Stimulated activated CD4-positive, alpha-beta T cell treated with anti-CD3 and anti-CD28 coated beads, Interleukin-1b, Interleukin-23, amount 100 ng/mL, for 48 hours (primary cell): ENCODE measurements around the gene DOK7.
A peak's percentile ranks its signal among the peaks of the same experiment; 100 is the strongest.

Experiments used
- DNase-seq: peaks from one replicate; pipeline ENCODE4 v3.0.0-alpha.2; 2020

Gene DOK7

DNA sequence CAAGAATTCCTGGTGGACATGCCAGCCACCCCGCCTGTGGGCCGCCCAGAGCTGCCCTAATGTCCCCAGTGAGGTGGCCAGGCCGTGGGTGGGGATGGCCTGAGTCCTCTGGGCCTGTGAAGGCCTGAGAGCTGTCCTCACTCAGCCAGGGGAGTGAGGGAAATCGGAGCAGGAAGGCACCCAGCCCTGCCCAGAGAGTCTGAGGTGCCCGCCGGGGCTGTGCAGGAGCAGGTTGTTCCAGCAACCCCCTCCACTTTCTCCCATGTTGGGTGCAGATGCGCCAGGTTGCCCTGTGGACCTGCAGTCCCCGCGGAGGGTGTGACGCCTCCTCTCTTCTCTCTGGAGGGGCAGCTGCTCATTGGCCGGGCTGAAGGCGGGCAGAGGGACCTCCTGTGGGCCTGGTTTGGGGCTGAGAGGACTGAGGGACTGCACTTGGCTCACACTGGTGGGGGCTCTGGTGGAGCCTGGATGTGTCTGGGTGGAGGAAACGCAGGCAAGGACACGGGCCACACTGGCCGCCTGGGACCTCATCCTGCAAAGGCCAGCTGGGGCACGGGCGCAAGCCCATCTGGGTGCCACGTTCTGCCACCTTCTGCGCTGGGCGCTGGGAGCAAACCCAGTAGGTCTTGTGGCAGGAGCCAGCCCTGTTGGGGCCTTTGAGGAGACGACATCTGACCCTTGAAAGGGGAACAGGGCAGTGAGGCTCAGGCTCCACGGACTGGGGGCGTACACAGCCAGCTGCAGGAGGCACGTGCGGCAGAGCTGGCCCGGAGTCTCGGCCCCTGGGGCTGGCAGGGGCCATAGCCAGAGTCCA, 14.0 kb downstream of the DOK7 start:
- no peak for DNase-seq

DNA sequence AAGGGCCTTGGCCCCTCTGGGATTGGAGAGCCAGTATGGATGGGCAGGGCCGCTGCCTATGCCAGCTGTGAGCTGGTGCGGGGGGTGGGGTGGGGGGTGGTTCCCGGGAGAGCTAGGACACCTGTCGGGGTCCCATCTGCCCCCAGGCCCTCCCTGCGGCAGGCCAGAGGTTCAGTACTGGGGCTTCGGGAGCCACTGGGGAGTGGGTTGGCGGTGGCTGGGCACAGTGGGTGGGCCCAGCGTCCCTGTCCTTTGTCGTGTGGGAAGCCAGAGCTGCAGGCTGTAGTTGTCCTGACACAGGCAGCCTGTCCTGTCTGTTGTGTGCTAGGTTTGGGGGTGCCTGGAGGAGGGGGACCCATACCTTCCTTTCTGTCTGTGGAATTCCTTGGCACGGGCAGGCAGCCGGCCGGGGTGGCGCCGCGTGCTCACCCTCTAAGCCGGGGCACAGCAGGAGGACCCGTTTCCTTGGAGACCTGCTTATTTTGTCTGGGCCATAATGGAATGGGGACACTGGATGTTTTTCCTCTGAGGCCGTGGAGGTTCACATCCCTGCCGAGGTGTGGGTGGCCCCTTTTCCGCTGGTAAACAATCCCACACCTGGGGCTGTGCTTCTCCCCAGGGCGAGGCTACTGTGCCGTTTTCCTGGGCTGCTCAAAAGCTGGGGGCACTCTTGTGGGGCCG, 14.8 kb downstream of the DOK7 start:
- DNase-seq = no peak

DNA sequence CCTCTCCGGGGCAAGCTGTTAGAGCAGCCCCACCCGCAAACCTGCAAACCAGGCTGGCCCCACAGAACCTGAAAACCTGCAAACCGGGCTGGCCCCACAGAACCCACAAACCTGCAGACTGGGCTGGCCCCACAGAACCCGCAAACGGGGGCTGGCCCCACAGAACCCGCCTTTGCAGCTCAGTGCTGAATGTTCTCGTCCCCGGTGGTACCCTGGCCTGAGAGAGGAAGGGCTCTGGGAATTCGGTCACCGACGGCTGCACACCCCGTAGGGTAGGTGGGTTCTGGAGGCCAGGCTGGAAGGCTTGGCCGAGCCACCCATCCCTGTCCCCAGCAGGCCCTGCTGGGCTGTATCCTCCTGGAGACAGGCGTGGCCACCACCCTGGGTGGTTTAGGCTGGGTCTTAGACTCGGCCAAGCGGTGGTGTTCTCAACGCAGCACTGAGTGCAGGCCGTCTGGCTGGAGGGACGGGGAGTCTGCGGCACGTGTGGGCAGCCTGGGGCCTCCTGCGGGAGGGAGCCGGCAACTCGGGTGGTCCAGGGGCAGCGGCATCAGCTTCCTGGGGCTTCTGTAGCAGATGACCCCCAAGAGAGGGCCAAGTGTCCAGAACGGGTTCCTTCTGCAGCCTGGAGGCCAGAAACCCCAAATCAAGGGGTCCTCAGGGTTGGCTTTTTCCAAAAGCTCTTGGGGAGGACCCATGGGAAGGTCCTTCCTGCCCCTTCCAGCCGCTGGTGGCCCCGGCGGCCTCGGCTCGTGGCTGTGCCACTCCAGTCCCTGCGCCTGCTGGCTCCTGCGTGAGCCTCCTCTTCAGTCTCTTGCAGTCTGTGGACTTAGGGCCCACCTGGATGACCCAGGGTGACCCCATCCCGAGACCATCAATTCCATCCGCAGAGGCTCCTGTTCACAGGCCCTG, 15.6 kb downstream of the DOK7 start:
- no peak for DNase-seq

DNA sequence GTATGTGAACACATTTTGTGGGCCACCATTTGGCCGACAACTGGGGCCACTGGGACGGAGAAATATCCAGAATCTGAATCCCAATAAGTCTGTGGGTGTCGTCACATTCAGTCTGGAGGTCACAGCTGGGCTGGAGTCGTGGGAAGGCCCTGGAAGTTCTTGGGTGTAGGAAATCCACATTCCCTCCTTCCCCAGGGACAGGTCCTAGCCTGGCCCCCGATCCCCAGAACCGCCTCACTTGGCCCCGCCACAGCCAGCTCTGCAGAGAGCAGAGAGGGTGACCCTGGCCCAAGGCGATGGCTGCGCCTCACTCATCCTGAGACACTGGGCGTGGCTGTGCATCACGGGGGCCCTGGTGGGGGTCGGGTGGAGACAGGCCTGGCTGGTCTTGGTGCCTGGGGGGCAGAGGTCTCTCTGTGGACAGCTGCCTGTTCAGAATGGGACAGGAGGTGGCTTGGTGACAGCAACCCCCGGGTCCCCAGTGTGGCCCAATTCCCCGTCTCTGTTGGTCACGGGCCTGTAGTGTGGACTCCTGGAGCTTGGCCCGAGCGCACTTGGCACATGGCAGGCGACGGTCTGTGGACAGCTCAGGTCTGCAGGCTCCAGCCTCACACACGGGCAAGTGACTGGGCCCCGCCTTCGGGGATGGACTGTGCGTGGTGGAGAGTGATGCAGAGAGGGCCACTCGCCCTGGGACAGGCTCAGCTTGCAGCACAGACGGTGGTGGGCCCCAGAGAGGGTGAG, 16.4 kb downstream of the DOK7 start:
- DNase-seq = no peak

DNA sequence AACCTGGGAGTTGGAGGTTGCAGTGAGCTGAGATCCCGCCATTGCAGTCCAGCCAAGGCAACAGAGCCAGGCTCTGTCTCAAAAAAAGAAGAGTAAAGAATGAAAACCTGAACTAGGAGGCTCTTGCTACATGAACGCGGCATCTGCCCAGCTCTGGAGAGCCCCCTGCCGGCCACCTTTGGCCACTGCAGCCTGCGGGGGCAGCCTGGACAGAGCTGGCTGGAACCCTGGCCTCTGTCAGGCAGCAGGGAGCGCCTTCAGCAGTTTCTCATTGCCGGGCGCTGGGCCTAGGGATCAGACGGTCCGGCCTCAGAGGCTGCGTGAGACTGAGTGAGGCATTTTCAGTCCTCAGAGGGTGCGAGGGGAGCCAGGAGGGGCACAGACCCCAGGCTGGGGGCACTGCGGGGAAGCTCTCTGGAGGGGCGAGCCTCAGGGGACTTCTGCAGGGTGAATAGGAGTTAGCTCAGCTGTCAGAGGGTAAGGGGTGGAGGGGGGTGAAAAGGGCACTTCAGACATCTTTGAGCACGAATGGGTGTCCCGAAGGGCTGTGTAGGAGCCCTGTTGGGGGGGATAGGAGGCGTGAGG, 17.5 kb downstream of the DOK7 start:
- DNase-seq = peak; percentile 75

DNA sequence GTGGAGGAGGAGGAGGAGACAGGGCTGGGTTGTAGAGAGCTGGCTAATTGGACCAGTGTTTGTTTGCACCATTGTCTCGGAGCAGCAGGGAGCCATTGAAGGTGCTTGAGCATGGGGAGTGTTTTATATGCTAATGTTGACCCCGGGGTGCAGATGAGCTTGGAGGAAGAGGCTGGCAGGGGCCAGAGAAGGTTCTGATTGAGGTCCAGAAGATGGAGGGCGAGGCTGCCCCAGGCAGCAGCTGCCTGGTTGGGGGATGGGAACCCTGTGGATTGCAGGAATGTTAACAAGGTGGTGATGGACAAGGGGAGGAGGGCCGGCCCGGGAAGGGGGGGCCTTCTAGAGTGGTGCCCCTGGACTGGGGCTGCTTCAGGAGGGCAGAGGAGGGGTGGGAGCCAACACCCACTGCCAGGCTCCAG, 18.0 kb downstream of the DOK7 start:
- DNase-seq = no peak

DNA sequence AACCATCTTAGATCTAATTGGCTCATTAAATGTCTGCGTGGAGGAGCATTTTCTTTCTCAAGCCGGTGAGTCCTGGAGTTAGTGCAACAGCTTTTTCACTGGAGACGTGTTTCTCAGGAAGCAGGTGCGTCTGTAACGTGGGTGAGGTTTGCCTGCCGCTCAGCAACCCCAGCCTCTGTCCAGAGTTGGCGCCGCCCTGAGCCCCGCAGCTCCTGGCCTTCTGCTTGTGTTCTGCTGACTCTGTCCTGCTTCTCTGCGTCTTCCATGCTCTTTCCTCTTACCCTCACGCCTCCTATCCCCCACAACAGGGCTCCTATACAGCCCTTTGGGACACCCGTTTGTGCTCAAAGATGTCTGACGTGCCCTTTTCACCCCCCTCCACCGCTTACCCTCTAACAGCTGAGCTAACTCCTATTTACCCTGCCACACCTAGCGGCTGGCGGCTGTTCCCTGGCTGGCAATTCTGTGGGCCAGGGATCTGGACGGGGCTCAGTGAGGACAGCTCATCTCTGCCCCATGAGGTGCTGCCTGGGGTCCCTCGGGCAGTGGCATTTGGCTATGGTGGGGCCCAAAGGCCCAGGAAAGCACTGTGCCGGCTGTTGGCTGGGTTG, 18.8 kb downstream of the DOK7 start:
- DNase-seq = no peak

DNA sequence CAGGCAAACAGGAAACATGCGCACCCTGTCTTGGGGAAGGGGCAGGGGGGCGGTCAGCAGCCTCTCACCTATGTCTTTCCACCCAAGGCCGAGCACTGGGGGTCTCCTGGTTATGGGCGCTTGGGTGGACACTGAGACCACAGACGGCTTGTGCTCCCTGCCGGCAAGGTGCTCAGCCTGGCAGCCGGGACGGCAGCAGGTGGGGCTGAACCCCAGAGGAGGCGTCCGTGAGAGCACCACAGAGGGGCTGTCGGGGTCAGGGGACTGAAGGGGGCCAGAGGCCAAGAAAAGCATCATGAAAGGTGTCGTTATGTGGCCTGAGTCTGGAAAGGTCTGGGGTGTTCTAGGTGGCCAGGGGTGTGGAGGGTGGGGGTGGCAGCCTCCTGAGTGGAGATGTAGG, 19.6 kb downstream of the DOK7 start:
- DNase-seq = no peak

DNA sequence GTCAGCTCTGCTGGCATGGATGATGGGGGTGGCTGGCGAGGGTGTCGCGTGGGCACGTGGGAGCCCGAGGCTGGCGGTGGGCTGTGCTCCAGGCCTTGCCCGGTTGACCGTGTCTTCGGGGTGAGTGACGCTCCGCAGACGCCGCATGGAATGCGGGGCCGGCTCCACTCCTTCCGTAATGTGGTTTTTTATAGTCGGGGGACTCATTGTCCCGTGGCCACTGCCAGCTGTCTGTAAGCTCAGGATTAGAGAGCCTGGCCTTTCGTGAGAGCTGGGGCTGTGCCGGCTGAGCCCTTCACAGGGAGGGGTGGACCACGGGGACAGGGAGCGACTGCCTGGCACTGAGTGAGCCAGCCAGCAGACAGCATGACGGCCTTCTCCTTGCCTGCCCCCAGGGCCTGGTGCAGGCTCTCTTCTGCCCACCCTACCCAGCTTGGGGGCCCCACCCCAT, 20.4 kb downstream of the DOK7 start:
- DNase-seq = no peak

DNA sequence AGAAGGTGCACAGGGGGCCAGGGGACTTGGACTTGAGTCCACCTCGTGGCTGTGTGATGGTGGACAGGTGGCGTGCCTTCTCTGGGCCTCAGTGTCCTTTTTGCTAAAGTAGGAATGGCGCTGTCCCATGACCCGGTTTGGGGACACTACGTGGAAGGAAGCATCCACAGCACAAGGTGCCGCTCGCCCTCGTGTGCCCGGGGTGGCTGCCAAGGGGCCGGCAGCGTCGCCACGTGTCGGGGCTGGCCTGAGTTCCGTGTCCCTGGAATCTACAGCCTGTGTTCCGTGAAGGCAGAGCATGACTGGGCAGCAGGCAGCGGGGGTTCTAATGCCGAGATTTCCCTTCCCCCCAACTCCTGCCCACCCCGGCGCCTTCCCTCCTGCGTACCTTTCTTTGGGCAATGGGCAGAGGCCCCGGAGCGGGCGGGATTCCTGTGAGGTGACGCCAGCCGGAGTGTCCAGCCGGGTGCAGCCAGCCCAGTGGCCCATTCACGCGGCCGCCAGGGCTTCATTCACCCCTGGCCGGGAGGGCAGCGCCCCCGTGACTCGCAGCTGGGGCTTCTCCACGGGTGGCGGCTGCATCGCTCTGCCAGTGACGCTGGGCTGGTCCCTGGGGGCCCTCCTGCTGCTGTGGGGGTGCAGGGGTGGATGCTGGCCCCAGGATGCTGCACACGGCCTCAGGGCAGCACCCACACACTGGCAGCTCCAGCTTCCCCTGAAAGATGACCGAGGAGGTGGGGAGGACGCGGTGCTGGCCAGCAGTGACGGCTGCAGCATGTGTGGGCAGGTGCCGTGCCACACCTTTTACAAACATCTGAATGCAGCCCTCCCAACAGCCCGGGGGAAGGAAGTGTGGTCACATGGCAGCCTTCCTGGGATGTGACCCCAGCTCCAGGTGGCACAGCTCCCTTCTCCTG, 21.2 kb downstream of the DOK7 start:
- no peak for DNase-seq

DNA sequence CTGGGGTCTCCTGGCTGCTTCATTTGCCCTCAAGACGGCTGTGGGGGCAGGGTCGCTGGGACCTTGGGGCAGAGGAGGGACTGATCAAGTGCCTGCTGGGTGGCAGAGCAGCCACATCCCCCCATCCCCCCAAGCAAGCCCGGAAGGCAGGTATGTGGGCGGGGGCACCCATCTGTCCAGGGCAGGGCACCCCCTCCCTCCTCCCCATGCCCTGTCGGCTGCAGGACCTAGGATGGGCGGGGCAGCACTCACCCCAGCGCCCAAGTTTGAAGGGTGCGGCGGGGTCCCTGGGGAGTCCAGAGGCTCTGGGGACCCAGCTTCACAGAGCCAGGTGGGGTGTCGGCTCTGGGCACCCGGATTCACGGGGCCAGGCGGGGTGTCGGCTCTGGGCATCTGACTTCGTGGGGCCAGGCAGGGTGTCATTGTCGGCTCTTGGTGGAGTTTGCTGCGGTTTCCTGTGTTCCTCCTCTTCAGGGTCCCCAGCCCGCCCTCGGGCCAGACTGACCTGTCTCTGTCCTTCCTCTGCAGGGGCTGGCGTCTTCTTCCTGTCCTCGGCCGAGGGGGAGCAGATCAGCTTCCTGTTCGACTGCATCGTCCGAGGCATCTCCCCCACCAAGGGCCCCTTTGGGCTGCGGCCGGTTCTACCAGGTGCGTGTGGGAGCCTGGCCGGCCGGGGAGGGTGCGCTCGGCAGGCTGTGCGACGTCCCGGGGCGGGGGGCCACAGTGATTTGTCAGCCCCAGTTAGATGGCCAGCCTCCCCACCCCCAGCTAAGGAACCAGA, 22.1 kb downstream of the DOK7 start:
- no peak for DNase-seq

DNA sequence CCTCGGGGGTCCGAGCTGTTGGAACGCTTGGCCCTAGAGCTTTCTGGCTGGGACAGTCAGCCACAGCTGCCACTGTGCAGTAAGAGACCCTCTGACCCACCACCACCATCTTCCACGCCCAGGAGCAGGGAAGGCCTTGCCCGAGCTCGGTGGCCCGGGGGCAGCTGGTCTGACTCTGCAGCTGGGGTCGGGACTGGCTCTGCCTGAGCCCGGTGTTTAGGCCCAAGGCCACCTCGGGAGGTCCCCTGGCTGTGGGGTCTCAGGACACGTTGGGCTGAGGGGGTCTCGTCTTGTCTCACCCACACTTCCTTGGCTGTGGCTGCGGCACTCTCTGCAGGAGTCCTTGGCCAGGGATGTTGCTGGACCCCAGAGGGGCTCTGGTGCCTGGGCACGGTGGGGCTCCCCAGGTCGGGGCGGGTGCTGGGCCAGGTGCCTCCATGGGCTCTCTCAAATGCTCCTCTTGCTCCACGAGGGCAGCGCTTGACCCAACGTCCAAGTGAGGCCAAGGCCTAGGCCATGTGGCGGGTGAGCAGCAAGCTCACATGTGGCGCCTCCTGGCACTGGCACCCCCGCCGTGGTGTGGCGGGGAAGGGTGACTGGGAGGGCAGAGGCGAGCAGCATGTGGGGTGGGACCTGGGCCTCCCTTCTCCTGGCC, 22.9 kb downstream of the DOK7 start:
- DNase-seq = no peak

DNA sequence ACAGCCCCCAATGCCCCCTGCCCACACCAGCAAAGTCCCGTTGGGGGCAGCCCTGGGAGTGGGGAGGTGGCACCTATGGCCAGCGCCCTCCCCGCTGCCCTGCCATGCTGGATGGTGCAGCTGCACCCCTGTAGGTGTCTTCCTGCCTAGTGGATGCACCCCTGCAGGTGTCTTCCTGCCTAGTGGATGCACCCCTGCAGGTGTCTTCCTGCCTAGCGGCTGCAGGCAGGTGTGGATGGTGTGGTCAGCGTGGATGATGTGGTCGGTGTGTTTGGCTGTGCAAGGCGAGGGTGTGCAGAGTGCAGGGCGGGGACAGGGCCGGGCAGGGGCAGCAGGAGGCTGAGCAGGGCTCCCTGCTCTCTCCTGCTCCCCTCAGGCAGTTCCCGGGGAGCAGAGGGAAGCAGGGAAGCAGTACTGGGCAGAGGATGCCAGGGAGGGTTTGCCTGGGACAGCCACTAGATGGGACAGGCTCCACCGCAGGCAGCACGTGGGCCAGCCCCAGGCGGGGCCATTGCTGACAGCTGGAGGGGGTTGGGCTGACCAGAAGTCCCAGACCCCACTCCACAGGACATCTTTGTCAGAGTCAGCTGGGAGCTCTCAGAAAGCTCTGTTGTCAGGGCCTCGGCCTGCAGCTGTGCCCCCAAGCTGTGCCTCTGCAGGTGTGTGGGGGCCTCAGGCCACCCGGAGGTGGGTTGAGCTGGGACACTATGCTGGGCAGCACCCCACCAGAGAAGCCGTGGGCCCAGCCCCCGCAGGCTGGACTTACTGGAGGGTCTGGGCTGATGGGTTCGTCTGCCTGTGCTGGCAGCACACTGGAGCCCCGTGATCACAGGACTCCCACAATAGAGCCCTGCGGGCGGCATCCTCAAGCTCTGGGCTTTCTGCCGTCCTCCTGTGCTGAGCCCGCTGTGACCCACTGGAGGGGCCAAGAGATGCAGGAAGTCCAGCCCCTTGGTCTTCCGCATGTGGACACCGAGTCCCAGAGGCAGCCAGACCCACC, 23.7 kb downstream of the DOK7 start:
- no peak for DNase-seq

DNA sequence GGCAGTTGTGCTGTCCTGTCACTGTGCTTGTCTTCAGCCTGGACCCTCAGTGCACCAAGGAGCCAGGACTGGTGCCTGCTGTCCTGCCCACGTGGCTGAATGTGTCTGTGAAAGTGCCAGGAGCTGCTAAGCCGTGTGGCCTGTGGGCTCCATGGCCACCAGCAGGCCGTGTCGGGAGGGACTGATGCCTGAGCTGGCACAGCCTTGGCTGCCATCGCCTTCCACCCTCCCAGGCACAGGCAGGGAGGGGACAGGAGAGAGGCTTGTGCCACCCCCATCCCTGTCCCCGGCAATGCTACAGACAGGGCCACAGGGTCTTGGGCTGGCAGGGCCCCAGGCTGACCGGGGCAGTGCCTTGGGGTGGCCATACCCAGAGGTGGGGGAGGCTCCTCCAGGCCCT, 24.8 kb downstream of the DOK7 start:
- DNase-seq = no peak

DNA sequence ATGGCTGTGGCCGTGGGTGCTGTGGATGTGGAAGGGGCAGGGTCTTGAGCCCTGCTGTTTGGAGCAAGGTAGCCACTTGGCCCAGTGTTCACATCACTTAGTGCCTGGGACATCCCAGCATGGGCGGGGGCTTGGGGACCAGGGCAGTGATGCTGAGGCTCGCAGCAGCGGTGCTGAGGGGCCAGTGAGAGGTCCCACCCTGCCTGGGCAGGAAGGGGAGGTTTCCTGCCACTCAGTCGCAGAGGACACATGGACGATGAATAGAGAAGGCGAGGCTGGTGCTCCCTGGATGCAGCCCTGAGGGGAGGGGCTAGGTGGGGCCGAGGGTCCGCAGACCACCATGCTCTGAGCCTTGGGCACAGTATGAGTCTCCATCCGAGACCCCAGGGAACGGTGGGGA, 25.7 kb downstream of the DOK7 start:
- no peak for DNase-seq

DNA sequence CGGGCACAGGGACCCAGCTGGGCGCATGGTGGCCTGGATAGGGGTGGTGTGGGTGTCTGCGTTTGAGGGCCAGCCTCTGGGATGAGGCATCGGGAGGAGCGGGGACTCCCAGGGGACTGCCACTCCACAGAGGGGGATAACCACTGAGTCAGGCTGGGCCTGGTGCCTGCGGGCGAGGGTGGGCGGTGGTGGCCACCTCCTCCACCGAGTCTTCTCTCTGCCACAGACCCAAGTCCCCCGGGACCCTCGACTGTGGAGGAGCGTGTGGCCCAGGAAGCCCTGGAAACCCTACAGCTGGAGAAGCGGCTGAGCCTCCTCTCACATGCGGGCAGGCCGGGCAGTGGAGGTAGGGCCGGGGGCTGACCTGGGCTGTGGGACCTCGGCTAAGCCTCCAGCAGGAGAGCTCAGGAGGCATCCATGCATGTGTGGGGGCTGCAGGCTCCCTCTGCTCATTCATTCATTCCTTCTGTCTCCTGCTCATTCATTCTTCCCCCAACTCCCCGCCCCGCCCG, 26.4 kb downstream of the DOK7 start:
- no peak for DNase-seq

DNA sequence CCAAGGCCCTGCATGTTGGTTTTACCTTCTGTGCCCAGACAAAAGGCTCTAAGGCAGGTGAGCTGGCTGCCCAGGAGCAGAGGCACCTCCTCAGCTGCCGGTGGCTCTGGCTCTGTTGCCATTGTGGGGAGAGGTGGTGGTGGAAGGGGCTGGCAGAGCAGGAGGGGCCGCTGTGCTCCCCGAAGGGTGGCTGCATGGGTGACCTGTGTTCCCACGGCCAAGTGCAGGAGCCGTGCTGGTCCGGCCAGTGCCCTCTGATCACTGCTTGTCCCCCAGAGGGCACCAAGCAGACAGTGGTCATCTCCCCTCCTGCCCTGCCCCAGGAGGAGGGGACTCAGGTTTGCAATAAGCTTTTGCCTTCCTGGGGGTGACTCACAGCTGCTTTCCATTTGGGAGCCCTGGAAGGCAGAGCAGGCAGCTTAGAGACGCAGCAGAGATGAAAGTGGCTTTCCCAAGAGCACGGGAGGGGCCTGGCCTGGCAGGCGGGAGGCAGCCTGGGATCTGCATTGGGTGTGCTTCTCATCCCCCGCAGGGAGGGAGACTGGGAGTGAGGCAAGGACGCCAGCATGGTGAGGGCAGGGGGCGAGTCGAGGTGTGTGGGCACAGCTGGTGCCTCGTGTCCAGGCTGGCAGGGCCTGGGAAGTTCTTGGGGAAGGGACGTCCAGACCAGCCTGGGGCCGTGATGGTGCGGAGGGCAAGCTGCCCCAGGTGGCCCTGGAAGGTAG, 28.7 kb downstream of the DOK7 start:
- no peak for DNase-seq
